ENCODE results near the gene MATR3. TPM values are rescaled to one million over a fixed set of nuclear protein-coding genes. Genes with fewer than 3 reads are reported as not detected.

MATR3 gene
- total RNA-seq, 3 donors from 2014 or later: 112 to 165 (median 136) TPM

DNA sequence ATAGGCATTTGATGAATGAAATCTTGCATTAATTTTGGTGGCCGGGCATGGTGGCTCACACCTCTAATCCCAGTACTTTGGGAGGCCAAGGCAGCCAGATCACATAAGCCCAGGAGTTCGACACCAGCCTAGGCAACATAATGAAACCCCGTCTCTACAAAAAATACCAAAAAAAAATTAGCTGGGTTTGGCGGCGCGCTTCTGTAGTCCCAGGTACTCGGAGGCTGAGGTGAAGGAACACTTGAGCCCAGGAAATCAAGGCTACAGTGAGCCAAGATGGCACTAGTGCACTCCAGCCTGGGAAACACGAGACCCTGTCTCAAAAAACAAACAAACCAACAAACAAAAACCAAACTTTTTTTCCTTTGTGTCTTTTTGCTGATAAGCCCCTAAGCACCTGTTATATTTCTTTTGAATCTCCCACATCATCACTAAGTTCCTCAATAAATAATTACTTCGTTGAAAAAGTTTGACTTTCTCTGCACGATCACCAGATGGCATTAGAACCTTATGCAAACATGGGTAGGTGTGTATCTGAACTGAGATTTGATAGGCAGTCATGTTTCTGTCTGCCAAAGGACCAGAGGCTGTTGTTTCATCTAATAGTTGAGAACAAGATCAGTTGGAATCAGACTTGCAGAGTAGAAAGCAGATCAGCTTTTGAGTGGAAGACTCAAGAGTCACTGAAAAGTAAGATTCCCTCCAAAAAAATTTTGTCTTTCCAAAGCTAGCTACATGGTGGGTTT is 5.5 kb upstream of the MATR3 start:
- TF ChIP-seq CTCF (IDR thresholded peaks at IDR 0.05): no peak
- no peak for DNase-seq

DNA sequence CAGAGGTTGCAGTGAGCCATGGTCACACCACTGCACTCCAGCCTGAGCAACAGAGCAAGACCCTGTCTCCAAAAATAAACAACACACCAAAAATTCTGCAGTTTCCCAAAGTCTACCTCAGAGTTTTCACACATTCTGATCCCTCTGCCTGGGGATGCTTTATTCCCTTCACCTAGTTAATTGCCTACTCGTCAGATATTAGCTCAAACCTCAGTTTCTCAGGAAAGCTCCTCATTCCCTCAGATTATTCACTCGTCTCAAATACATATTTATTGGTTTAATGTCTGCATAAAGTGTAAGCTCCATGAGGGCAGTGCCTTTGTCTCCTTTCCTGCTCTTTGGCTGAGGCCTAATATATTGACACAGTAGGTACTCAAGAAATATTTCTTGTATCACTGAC is 2.5 kb upstream of the MATR3 start:
- no peak for TF ChIP-seq CTCF (IDR thresholded peaks at IDR 0.05)
- no peaks in the 10 kb centered on the region for H3K4me1 ChIP-seq (ENCODE audit: low read depth)
- DNase-seq: no peak
- no peak for ATAC-seq
- H3K9me3 ChIP-seq: no peaks in the 10 kb centered on the region
- intact Hi-C loops (cut with DNase I, micrococcal nuclease): no loop called here
- no peak overlapping the region for H3K4me3 ChIP-seq
- H3K36me3 ChIP-seq (ENCODE audit: low read depth): no peaks in the 10 kb centered on the region

More for the DNA sequence above, 5.5 kb upstream of the MATR3 start:
- H3K4me3 ChIP-seq: no peak overlapping the region
- H3K9me3 ChIP-seq: no peaks in the 10 kb centered on the region
- peak; percentile 31 for ATAC-seq
- no peaks in the 10 kb centered on the region for H3K36me3 ChIP-seq (ENCODE audit: low read depth)
- H3K4me1 ChIP-seq (ENCODE audit: low read depth): peaks cover 10% of the 10 kb centered on the region
- intact Hi-C loops (cut with DNase I, micrococcal nuclease): no loop called here

DNA sequence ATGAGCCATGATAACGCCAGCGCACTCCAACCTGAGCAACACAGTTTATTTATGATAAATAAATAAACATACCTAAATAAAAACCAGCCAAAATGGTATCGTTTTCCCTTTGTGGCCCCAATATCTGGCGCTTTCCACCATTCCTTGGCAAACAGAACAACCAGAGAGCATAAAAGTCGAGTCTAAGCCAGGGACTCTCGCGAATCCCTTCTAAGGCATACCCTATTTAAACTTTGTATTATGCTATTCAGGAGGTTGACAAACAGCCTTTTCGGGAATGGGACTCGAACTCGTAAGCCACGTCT is 386 bp upstream of the MATR3 start:
- ATAC-seq (no peak), DNase-seq (no peak)
- Histone ChIP-seq H3K36me3 (ENCODE audit: low read depth) (no peaks in the 10 kb centered on the region), H3K9me3 (no peaks in the 10 kb centered on the region), H3K4me3 (peak overlapping the region; percentile 90), H3K4me1 (ENCODE audit: low read depth) (peaks cover 12% of the 10 kb centered on the region)
- intact Hi-C loops (cut with DNase I, micrococcal nuclease): no loop called here
- TF ChIP-seq CTCF (IDR thresholded peaks at IDR 0.05): no peak

DNA sequence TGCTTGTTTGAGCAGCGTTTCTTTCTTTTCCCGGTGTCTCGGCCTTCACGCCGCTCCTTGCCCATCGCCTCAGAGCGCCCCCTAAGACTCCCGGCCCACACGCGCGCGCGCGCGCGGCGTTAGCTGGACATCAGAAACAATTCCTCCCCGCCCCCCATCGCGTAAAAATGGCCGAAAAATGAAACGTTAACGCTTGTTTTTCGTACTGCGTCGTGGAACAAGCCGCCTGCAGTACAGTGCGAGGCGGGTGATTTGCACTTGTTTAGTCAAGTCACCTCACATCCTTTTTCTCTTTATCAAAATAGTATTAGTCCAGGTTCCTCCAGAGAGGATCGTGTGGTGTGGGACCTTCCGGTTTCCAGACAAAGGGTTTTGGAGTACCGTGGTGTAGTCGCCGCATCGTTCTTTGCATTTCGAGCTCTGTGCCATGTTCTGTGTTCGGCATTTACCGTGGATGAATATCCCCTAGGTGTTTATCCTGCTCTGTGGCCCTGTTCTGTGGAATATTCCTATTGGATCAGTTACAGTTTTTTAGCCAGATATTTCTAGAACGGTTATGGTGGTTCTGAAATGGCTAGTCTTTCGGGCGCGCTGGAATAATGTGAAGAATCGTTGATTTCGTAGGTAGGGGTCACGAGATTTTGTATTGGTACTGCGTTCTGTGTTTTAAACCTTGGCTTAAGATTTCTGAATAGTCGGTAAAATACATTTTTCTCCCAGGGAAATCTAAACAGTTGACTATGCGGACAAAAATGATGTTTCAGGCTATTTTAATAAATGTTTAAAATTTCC is 1.0 kb downstream of the MATR3 start:
- ATAC-seq: peak; percentile 57
- peaks cover 22% of the 10 kb centered on the region for H3K4me1 ChIP-seq (ENCODE audit: low read depth)
- H3K4me3 ChIP-seq: peak overlapping the region; percentile 90
- peak; percentile 77 to 88 (median 82) for DNase-seq
- no peaks in the 10 kb centered on the region for H3K9me3 ChIP-seq
- H3K36me3 ChIP-seq (ENCODE audit: low read depth): no peaks in the 10 kb centered on the region
- intact Hi-C loops (cut with DNase I, micrococcal nuclease): no loop called here
- TF ChIP-seq CTCF (IDR thresholded peaks at IDR 0.05): no peak

DNA sequence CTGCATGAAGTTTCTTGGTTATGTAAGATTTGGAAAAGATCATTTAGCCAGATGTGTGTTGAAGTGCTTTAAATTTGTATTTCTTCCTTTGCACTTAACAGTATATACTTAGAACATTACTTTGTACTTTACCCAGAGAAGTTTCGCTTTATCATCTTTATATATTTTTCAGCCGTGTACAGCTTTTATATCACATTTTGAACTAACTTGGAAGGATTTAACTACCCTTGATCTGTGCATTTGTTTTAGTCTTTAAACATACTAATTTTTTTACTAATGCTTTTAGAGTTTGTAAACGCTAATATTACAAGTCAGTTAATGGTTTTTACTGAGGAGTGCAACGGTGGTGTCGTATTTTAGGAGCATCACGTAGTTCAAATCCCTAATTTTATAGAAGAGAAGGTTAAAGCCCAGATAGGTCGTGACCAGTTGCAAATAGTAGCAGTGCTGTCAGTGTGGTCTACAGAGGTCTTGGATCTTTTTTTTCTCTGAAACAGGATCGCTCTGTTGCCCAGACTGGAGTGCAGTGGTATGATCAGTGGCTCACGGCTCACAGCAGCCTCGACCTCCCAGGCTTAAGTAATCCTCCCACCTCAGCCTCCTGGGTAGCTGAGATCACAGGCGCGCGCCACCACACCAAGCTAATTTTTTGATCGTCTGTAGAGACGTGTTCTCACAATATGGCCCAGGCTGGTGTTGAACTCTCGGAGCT is 2.0 kb downstream of the MATR3 start:
- Histone ChIP-seq H3K4me1 (ENCODE audit: low read depth) (peaks cover 31% of the 10 kb centered on the region), H3K9me3 (no peaks in the 10 kb centered on the region), H3K36me3 (ENCODE audit: low read depth) (no peaks in the 10 kb centered on the region), H3K4me3 (no peak overlapping the region)
- intact Hi-C loops (cut with DNase I, micrococcal nuclease): no loop called here
- DNase-seq: no peak
- no peak for TF ChIP-seq CTCF (IDR thresholded peaks at IDR 0.05)
- no peak for ATAC-seq

Measured in mucosa of descending colon (tissue), 3 donors.